ACC112 (cell line): ENCODE measurements around the gene ZNF3.

Experiments used
- H2AFZ ChIP-seq: fragments of 200-600 bp; sonication (generic); one replicate; pipeline ENCODE4 v1.6.0; 2017; ENCODE audit warnings: antibody characterized with exemption, low read length; ENCODE audit not compliant: unreplicated experiment
- H3K27ac ChIP-seq: fragments of 200-600 bp; sonication (generic); 2 replicates; pipeline ENCODE4 v1.5.1; 2014; ENCODE audit warnings: low read depth, mild to moderate bottlenecking, antibody characterized with exemption, low read length, moderate library complexity
- H3K27me3 ChIP-seq: fragments of 200-600 bp; sonication (generic); 2 replicates; pipeline ENCODE4 v1.6.1; 2014; ENCODE audit warnings: mild to moderate bottlenecking, antibody characterized with exemption, low read length, moderate library complexity, mixed read lengths; ENCODE audit not compliant: insufficient read depth
- H3K36me3 ChIP-seq: fragments of 200-600 bp; sonication (generic); 2 replicates; pipeline ENCODE4 v1.6.1; 2016; ENCODE audit warnings: mild to moderate bottlenecking, antibody characterized with exemption, low read length, moderate library complexity, mixed read lengths; ENCODE audit not compliant: insufficient read depth
- H3K4me1 ChIP-seq: fragments of 200-600 bp; sonication (generic); one replicate; pipeline ENCODE4 v1.6.1; 2016; ENCODE audit warnings: low read length, mixed read lengths; ENCODE audit not compliant: insufficient read depth, unreplicated experiment, control insufficient read depth
- H3K4me3 ChIP-seq: fragments of 200-600 bp; sonication (generic); 2 replicates; pipeline ENCODE4 v1.5.1; 2014; ENCODE audit warnings: mild to moderate bottlenecking, low read depth, low read length
- H3K79me2 ChIP-seq: fragments of 200-600 bp; sonication (generic); one replicate; pipeline ENCODE4 v1.6.0; 2016; ENCODE audit warnings: low read length; ENCODE audit not compliant: control insufficient read depth, unreplicated experiment, insufficient read depth

The ZNF3 gene

DNA sequence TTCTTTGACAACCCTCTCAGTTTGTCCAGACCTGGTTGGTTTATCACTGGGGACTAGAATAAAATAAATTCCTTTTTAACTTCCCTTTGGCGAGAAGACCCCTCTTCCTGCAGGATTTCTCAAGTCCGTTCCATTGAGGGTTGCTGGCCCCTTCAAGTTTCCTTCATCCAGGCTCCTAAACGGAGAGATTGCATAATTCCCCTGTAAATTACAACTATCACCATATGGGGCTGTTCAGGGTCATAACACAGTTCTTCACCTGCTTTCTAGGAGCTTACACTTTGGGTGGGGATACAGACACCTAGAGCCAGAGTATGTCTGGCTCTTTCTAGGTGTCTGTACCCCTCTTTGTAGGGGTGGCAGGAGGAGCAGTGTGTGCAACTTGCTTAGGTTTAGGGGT lies 4.0 kb upstream of the ZNF3 start:
- H3K4me3 ChIP-seq = no peak overlapping the region
- H3K36me3 ChIP-seq = peaks cover 2% of the 10 kb centered on the region; the same call in 1 of the 2 replicates
- no peak overlapping the region for H3K27ac ChIP-seq
- peaks cover 18% of the 10 kb centered on the region for H3K79me2 ChIP-seq
- no peaks in the 10 kb centered on the region for H3K27me3 ChIP-seq
- no peak overlapping the region for H2AFZ ChIP-seq
- H3K4me1 ChIP-seq = peaks cover 28% of the 10 kb centered on the region

DNA sequence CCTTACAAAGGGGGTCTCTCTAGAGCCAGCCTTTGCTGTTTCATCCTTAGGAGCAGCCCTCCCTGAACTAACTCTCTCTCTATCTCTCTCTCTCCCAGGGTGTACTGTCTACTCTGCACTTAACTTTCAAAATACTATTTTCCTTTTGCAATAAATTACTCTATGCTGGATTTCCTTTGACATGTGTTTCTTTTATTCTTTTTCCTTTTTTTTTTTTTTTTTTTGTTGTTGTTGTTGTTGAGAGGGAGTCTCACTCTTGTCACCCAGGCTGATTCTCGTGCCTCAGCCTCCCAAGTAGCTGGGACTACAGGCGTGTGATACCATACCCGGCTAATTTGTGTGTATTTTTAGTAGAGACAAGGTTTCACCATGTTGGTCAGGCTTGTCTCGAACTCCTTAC lies 1.5 kb upstream of the ZNF3 start:
- H3K27ac ChIP-seq = no peak overlapping the region

DNA sequence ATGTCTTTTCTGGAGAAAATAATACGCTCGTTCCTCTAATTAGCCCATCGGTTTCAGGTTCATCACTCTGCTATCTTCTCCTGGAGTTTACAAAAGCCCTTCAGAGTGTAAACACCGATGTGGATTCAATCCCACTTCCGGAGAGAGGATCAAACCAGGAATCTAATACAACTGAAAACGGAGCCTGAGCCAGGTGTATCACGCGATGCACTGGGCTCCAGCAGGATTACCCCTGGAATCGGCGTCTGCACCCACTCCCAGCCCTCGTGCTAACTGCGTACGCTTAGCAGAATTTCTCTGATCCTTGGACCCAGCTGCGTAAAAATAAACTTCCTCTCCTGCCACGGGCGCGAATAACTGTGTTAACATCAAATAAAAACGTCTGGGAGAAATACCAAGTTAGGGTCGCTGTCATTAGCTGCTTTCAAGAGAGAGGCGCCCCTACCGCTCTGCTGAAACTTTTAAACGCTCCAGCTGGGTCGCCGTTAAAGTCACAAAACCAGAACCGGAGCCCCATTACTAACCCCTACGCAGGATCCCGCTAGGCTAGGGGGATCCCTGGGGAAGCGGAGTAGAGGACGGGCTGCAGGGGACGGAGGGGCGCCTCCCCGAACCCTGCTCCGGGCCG lies 502 bp downstream of the ZNF3 start:
- Histone ChIP-seq H3K27ac (peak overlapping the region; percentile 13; the same call in 1 of the 2 replicates), H3K79me2 (peaks cover 47% of the 10 kb centered on the region), H3K27me3 (no peaks in the 10 kb centered on the region), H3K4me3 (peak overlapping the region; percentile 96), H3K36me3 (peaks cover 19% of the 10 kb centered on the region), H3K4me1 (peaks cover 4% of the 10 kb centered on the region), H2AFZ (peak overlapping the region; percentile 39)

More for the DNA sequence above, 1.5 kb upstream of the ZNF3 start:
- Histone ChIP-seq H3K4me1 (peaks cover 20% of the 10 kb centered on the region), H3K79me2 (peaks cover 37% of the 10 kb centered on the region), H3K27me3 (no peaks in the 10 kb centered on the region), H2AFZ (no peak overlapping the region), H3K4me3 (no peak overlapping the region), H3K36me3 (peaks cover 6% of the 10 kb centered on the region; the same call in 1 of the 2 replicates)

DNA sequence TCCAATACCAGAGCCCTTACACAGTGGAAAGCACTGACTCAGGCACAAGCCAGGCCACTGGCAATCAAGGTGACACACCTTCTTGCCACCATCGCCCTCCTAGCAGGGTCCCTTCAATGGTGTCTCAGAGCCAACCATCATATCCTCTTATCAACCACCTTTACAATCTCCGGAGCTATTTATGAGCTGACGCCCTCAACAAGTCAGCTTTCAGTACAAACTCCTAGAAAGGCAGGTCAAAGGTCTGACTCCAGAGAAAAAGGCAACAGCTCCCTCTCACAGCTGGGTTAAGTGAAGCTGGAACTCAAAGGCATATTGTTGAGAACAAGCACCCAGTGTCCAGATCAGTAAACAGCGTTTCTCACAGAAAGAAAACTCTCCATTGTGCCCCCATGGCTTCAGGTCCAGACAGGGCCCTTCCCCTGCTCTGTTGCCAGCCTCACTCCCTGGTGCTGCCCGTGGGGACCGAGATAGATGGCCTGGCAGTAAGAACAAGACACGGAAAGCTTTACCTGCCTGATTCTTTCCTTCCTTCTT lies 2.4 kb downstream of the ZNF3 start:
- Histone ChIP-seq H3K4me1 (peaks cover 4% of the 10 kb centered on the region), H3K4me3 (no peak overlapping the region), H3K27ac (no peak overlapping the region), H3K36me3 (peaks cover 38% of the 10 kb centered on the region), H3K27me3 (no peaks in the 10 kb centered on the region), H3K79me2 (peaks cover 47% of the 10 kb centered on the region), H2AFZ (no peak overlapping the region)

DNA sequence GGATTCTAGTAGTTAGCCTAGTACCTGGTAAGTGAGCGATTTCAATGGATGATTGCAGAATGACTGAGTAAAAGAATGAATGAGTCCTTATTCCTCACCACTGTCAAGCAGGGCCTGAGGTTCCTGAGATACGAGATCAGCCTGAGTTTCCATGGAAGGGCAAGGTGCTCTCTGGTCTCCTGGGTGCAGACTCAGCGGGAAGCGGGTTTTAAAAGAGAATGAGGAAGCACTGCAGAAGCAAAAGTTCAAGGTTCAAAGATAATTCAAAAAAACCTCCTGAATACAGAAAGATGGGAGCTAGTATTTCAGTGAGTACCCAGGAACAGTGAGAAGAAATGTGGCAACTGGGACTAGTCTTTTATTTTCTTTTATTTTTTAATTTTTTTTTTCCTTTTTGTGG lies 4.3 kb downstream of the ZNF3 start:
- Histone ChIP-seq H3K36me3 (peaks cover 57% of the 10 kb centered on the region), H3K79me2 (peaks cover 47% of the 10 kb centered on the region), H3K27me3 (no peaks in the 10 kb centered on the region), H3K4me3 (no peak overlapping the region), H3K27ac (no peak overlapping the region), H3K4me1 (peaks cover 4% of the 10 kb centered on the region), H2AFZ (no peak overlapping the region)

DNA sequence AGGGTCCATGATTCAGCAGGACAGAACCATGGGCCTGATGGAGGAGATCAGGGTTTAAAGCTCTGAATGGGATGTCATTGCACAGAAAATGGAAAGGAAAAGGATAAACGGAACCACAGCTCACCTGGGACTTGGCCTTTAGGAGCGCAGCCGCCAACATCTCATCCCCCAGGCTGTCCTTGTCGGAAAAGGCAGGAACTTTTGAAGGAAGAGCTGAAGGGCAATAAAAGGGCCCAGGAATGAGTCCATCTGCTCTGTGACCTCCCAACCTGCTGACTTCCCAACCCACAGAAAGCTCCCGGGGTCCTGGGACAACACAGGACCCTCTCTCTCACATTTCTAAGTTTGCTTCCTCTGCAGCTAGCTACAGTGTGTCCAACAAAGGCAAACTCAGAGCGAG lies 6.1 kb downstream of the ZNF3 start:
- H3K79me2 ChIP-seq = peaks cover 36% of the 10 kb centered on the region
- H3K36me3 ChIP-seq = peaks cover 75% of the 10 kb centered on the region
- peaks cover 4% of the 10 kb centered on the region for H3K4me1 ChIP-seq
- no peak overlapping the region for H3K4me3 ChIP-seq
- no peak overlapping the region for H3K27ac ChIP-seq
- H2AFZ ChIP-seq = no peak overlapping the region
- H3K27me3 ChIP-seq = no peaks in the 10 kb centered on the region

DNA sequence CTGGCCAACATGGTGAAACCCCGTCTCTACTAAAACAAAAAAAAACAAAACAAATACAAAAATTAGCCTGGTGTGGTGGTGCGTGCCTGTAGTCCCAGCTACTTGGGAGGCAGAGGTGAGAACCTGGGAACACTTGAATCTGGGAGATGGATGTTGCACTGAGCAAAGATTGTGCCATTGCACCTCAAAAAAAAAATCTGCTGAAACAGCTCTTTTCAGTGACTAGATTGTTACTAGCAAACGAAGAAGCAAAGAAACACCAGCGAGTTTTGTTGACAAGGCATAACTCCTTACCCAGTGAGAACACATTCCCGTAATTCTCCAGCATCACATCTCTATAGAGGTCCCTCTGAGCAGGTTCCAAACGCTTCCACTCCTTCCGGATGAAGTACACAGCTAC lies 6.7 kb downstream of the ZNF3 start:
- Histone ChIP-seq H3K27me3 (no peaks in the 10 kb centered on the region), H3K4me1 (no peaks in the 10 kb centered on the region), H3K79me2 (peaks cover 30% of the 10 kb centered on the region), H3K36me3 (peaks cover 81% of the 10 kb centered on the region), H3K27ac (no peak overlapping the region), H3K4me3 (no peak overlapping the region), H2AFZ (no peak overlapping the region)

DNA sequence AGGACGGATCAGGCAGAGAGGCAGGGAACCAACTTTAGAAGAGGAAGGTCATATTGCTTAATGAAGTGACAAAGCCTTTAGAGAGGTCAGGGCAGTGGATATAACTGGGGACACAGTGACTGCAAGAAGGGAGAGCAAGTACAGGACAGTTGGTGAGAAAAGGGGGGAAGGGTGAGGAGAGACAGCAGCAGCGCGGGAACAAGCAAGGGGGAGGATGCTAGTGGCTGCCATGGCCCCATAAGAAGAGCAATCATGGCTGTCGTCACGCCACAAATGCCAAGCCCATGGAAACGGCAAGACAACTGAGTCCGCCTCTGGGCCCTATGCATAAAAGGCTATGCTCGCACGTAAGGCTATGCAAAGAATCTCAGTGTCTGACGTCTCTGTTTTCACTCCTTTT lies 9.1 kb downstream of the ZNF3 start:
- H3K4me3 ChIP-seq = no peak overlapping the region
- H3K36me3 ChIP-seq = peaks cover 94% of the 10 kb centered on the region
- no peak overlapping the region for H2AFZ ChIP-seq

DNA sequence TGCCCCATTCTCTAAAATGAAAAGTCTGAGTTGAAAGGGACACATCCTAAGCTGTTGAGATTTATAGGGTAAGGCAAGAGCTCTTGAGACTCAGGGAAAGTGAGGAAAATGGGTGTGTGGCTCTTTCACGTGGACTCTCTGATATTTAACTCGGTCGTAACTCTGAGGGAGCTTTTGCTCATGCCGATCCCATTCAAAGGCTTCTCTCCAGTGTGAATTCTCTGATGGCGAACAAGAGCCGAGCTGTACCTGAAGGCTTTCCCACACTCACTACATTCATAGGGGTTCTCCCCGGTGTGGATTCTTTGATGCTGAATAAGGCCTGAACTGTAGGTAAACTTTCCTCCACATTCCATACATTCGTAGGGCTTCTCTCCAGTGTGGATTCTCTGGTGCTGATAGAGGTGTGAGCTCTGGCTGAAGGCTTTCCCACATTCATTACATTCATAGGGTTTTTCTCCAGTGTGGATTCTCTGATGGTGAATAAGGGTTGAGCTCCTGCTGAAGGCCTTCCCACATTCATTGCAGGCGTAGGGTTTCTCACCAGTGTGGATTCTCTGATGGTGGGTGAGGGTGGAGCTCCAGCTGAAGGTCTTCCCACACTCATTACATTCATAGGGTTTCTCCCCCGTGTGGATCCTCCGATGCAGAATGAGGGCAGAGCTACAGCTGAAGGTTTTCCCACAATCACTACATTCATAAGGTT lies 10.4 kb downstream of the ZNF3 start:
- no peaks in the 10 kb centered on the region for H3K27me3 ChIP-seq
- H3K27ac ChIP-seq = no peak overlapping the region
- peak overlapping the region; percentile 16; the same call in 1 of the 2 replicates for H3K4me3 ChIP-seq
- no peaks in the 10 kb centered on the region for H3K4me1 ChIP-seq
- H2AFZ ChIP-seq = no peak overlapping the region
- H3K79me2 ChIP-seq = no peaks in the 10 kb centered on the region
- H3K36me3 ChIP-seq = peaks cover 84% of the 10 kb centered on the region

More for the DNA sequence above, 9.1 kb downstream of the ZNF3 start:
- no peak overlapping the region for H3K27ac ChIP-seq
- no peaks in the 10 kb centered on the region for H3K4me1 ChIP-seq
- H3K27me3 ChIP-seq = no peaks in the 10 kb centered on the region
- H3K79me2 ChIP-seq = peaks cover 9% of the 10 kb centered on the region

DNA sequence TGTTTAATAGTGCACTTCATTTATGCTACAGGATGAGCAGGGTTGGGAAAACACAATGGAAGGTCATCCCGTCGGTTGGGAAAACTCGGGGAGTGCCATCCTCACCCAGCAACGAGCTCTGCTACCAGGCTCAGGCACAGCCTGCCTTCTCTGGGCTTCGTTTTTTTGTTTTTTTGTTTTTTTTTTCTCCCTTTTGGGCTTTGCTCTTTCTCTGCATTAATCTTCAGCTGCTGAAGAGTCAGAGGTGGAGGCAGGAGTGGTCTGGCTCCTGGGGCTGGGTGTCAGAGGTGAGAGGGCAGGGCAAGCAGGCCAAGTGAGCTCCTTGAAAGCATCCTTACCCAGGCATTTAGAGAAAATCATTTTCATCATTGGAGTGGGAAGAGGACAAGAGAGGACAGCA lies 11.5 kb downstream of the ZNF3 start:
- Histone ChIP-seq H3K4me1 (peaks cover 8% of the 10 kb centered on the region), H3K4me3 (no peak overlapping the region), H3K27me3 (no peaks in the 10 kb centered on the region), H3K36me3 (peaks cover 72% of the 10 kb centered on the region), H2AFZ (no peak overlapping the region), H3K27ac (no peak overlapping the region), H3K79me2 (no peaks in the 10 kb centered on the region)

DNA sequence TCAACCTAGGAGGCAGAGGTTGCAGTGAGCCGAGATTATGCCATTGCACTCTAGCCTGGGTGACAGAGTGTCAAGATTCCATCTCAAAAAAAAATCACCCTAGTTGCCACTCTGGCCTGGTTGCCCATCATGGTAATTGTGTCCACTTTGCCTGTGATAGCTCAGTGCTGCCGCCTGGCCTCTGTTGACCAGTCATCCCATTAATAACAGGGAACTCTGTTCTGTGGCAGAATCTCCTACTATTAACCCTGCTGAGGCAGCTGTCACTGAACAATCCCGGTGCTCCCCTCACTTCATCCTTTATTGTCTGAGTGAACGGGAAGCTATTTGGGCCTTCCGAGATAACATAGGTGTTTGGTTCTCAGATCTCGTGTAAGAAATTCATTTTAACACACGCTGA lies 14.6 kb downstream of the ZNF3 start:
- Histone ChIP-seq H3K79me2 (no peaks in the 10 kb centered on the region), H3K27me3 (no peaks in the 10 kb centered on the region), H3K36me3 (peaks cover 59% of the 10 kb centered on the region), H2AFZ (no peak overlapping the region), H3K4me1 (peaks cover 8% of the 10 kb centered on the region), H3K27ac (no peak overlapping the region), H3K4me3 (no peak overlapping the region)
